Karpas-422 (cell line): ENCODE measurements around the gene PHLDB2. TPM values are rescaled to one million over a fixed set of nuclear protein-coding genes. Genes with fewer than 3 reads are reported as not detected.
A peak's percentile ranks its signal among the peaks of the same experiment; 100 is the strongest.

Experiments
- DNase-seq: peaks from one replicate; pipeline ENCODE4 v3.0.0-alpha.2; 2015
- H2AFZ ChIP-seq: fragments of 200-600 bp; sonication (generic); 2 replicates; pipeline ENCODE4 v1.6.1; 2014; ENCODE audit warnings: antibody characterized with exemption, low read length, mixed read lengths
- H3K27ac ChIP-seq: fragments of 200-600 bp; sonication (generic); 2 replicates; pipeline ENCODE4 v1.5.1; 2014; ENCODE audit warnings: mild to moderate bottlenecking, low read length, moderate library complexity
- H3K27me3 ChIP-seq: fragments of 200-600 bp; sonication (generic); 2 replicates; pipeline ENCODE4 v1.6.1; 2014; ENCODE audit warnings: low read length, mixed read lengths
- H3K36me3 ChIP-seq: fragments of 200-600 bp; sonication (generic); 2 replicates; pipeline ENCODE4 v1.6.1; 2014; ENCODE audit warnings: low read length, mixed read lengths; ENCODE audit not compliant: insufficient read depth
- H3K4me1 ChIP-seq: fragments of 200-600 bp; sonication (generic); 2 replicates; pipeline ENCODE4 v1.6.1; 2014; ENCODE audit warnings: mild to moderate bottlenecking, low read length, mixed read lengths
- H3K4me2 ChIP-seq: fragments of 200-600 bp; sonication (generic); 2 replicates; pipeline ENCODE4 v1.6.1; 2014; ENCODE audit warnings: low read length, low read depth, mild to moderate bottlenecking; ENCODE audit not compliant: poor library complexity, severe bottlenecking
- H3K4me3 ChIP-seq: fragments of 200-600 bp; sonication (generic); 2 replicates; pipeline ENCODE4 v1.5.1; 2014; ENCODE audit warnings: mild to moderate bottlenecking, antibody characterized with exemption, low read length, mixed read lengths
- H3K79me2 ChIP-seq: fragments of 200-600 bp; sonication (generic); 2 replicates; pipeline ENCODE4 v1.6.1; 2014; ENCODE audit warnings: mild to moderate bottlenecking, low read length, mixed read lengths
- H3K9ac ChIP-seq: fragments of 200-600 bp; sonication (generic); 2 replicates; pipeline ENCODE4 v1.6.0; 2014; ENCODE audit warnings: low read length
- H3K9me2 ChIP-seq: fragments of 200-600 bp; sonication (generic), shearing (Covaris generic); replicated peaks from 2 replicates; pipeline ENCODE4 v1.6.0; 2014; ENCODE audit warnings: mild to moderate bottlenecking, low read length, moderate library complexity; ENCODE audit not compliant: insufficient read depth
- H3K9me3 ChIP-seq: fragments of 300-700, 200-600 bp; sonication (generic); 2 replicates; pipeline ENCODE4 v1.6.1; 2014; ENCODE audit warnings: low read length, mixed read lengths
- H4K20me1 ChIP-seq: fragments of 200-600 bp; sonication (generic); 2 replicates; pipeline ENCODE4 v1.6.1; 2014; ENCODE audit warnings: mild to moderate bottlenecking, antibody characterized with exemption, low read length, low read depth; ENCODE audit not compliant: insufficient read depth
- total RNA-seq: library from RNA; depleted of rRNA; stranded (reverse); fragments of >200 nt; shearing (Covaris generic); gene quantifications from 2 replicates; pipeline ENCODE4 v1.2.3, GENCODE V29; 2014; ENCODE audit warnings: low replicate concordance

The PHLDB2 gene
- total RNA-seq, 1 experiment from 2014 or later, result 2.1 TPM

DNA sequence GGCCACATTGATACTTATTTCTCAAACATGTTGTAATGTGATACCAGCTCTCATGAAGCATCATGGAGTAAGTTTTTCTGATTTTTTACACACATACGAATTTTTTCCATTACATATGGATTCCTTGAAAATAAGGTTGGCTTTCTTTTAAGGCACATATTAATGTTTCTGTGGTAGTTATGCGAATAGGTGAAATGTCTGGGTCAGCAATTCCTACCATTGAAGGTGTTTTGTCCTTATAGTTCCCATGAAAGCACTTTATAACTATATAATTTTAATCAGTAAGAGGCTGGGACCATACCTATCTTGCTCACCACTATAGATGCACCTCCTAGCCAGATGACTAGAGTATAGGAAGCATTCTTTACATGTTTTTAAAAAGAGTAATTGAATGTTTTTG lies 33.0 kb downstream of the PHLDB2 start:
- Histone ChIP-seq H3K79me2 (no peaks in the 10 kb centered on the region), H3K9me3 (no peaks in the 10 kb centered on the region), H3K4me3 (no peak overlapping the region), H3K9ac (no peak overlapping the region), H3K9me2 (no peaks in the 10 kb centered on the region), H3K27ac (no peak overlapping the region), H3K4me2 (no peak overlapping the region), H2AFZ (no peak overlapping the region), H3K27me3 (no peaks in the 10 kb centered on the region), H4K20me1 (no peaks in the 10 kb centered on the region), H3K36me3 (no peaks in the 10 kb centered on the region), H3K4me1 (peaks cover 8% of the 10 kb centered on the region)
- no peak for DNase-seq

DNA sequence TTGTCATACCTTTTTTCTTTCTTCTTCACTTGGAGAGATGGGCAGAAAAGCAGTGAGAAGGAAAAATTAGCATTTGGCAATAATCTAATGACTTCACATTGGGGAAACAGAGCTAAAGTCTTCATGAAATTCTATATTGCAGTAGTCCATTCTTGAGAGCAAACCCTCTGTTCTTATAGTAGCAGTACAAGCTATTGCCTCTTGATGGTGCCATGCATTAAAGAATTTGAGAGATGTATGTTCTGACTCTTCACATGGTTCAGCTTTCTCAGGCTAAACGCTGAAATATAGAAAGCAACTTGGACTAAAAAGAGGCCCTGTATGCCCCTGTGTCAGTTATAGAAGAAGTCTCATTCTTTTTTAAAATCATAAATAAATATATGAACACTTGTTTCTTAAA lies 36.0 kb downstream of the PHLDB2 start:
- peak; percentile 77 for DNase-seq
- Histone ChIP-seq H3K9me2 (no peaks in the 10 kb centered on the region), H3K27ac (no peak overlapping the region), H3K9ac (no peak overlapping the region), H3K4me1 (no peaks in the 10 kb centered on the region), H3K79me2 (no peaks in the 10 kb centered on the region), H3K36me3 (no peaks in the 10 kb centered on the region), H2AFZ (no peak overlapping the region), H3K9me3 (no peaks in the 10 kb centered on the region), H3K4me3 (no peak overlapping the region), H3K4me2 (no peak overlapping the region), H4K20me1 (no peaks in the 10 kb centered on the region), H3K27me3 (no peaks in the 10 kb centered on the region)

DNA sequence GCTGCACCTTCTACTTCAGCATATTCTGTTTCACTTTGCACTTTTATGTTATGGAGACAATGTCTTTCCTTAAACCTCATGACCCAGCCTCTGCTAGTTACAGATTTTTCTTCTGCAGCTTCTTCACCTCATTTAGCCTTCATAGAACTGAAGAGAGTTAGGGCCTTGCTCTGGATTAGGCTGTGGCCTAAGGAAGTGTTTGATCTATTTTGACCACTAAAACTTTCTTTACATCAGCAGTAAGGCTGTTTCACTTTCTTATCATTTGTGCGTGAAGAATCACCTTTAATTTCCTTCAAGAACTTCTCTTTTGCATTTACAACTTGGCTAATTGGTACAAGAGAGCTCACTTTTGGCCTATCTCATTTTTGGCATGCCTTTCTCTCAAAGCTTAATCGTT lies 40.9 kb downstream of the PHLDB2 start:
- H3K9me3 ChIP-seq, result no peaks in the 10 kb centered on the region
- peak overlapping the region; percentile 8; the same call in 1 of the 2 replicates for H2AFZ ChIP-seq
- DNase-seq, result no peak
- no peaks in the 10 kb centered on the region for H3K9me2 ChIP-seq
- H3K4me1 ChIP-seq, result peaks cover 5% of the 10 kb centered on the region
- H3K27ac ChIP-seq, result no peak overlapping the region
- no peaks in the 10 kb centered on the region for H3K79me2 ChIP-seq
- H3K4me2 ChIP-seq, result no peak overlapping the region
- no peaks in the 10 kb centered on the region for H3K27me3 ChIP-seq
- no peak overlapping the region for H3K4me3 ChIP-seq
- H4K20me1 ChIP-seq, result no peaks in the 10 kb centered on the region
- H3K36me3 ChIP-seq, result no peaks in the 10 kb centered on the region
- H3K9ac ChIP-seq, result no peak overlapping the region

DNA sequence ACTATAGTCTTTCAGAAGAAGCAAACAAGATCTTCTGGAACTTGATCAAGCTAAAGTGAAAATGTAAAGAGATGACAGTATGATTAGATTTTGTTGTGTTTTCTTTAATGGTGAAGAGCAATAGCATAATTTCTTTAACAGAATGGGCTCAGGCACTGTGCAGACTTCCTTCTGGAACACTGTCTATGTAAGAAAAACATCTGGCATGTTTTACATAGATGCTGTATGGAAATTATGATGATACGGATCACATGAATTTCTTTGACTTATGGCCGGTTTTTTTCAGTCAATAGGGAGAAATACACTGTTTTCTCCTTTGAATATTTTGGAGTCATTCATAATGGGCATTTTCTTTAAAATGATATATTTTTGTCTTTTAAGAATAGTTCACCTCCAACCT lies 42.6 kb downstream of the PHLDB2 start:
- no peak overlapping the region for H3K4me3 ChIP-seq
- H3K9me2 ChIP-seq, result no peaks in the 10 kb centered on the region
- no peak overlapping the region; the same call in 1 of the 2 replicates for H2AFZ ChIP-seq
- DNase-seq, result no peak
- H3K9ac ChIP-seq, result no peak overlapping the region
- no peak overlapping the region for H3K4me2 ChIP-seq
- no peaks in the 10 kb centered on the region for H3K9me3 ChIP-seq
- peaks cover 10% of the 10 kb centered on the region for H3K4me1 ChIP-seq
- H3K79me2 ChIP-seq, result no peaks in the 10 kb centered on the region
- H3K27me3 ChIP-seq, result no peaks in the 10 kb centered on the region
- no peaks in the 10 kb centered on the region for H3K36me3 ChIP-seq
- no peak overlapping the region for H3K27ac ChIP-seq
- H4K20me1 ChIP-seq, result no peaks in the 10 kb centered on the region

DNA sequence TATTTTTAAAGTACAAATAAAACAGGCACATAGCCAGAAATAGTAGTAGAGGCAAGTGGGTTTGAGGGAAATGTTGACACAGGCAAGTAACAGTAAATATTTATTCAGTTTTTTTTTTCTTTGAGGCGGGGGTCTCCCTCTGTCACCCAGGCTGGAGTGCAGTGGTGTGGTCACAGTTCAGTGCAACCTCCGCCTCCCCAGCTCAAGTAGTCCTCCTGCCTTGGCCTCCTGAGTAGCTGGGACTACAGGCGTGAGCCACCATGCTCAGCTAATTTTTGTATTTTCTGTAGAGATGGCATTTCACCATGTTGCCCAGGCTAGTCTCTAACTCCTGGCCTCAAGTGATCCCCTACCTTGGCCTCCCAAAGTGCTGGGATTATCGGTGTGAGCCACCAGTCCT lies 43.5 kb downstream of the PHLDB2 start:
- H3K36me3 ChIP-seq, result no peaks in the 10 kb centered on the region
- no peak overlapping the region for H3K4me3 ChIP-seq
- no peak overlapping the region for H3K9ac ChIP-seq
- H4K20me1 ChIP-seq, result no peaks in the 10 kb centered on the region
- no peaks in the 10 kb centered on the region for H3K9me3 ChIP-seq
- DNase-seq, result no peak
- H3K4me2 ChIP-seq, result no peak overlapping the region
- no peaks in the 10 kb centered on the region for H3K9me2 ChIP-seq
- H2AFZ ChIP-seq, result no peak overlapping the region
- no peak overlapping the region for H3K27ac ChIP-seq
- H3K4me1 ChIP-seq, result peaks cover 14% of the 10 kb centered on the region
- no peaks in the 10 kb centered on the region for H3K27me3 ChIP-seq
- no peaks in the 10 kb centered on the region for H3K79me2 ChIP-seq

DNA sequence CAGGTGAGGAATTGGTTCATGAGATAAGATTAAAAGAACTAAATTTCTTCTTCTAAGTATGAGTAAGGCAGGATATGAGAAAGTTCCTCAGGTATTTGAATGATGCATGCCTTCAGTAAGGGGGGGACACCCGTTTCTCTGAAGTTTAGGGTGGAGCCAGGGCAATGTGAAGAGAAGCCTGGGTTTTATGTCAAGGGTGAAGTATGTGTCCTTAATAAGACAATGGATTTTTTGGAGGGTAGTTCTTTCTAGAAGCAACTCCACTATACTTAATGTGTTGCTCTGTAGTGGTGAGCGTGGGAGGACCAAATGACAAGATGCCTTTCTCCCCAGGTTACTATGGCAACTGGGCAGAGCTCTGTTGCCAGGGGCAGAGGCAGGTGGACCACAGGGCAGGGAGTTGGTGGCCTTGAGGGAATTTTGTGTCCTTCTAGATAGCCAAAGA lies 44.0 kb downstream of the PHLDB2 start:
- Histone ChIP-seq H3K4me2 (no peak overlapping the region), H3K27me3 (no peaks in the 10 kb centered on the region), H3K79me2 (no peaks in the 10 kb centered on the region), H3K9me3 (no peaks in the 10 kb centered on the region), H2AFZ (no peak overlapping the region), H4K20me1 (no peaks in the 10 kb centered on the region), H3K36me3 (no peaks in the 10 kb centered on the region), H3K9me2 (no peaks in the 10 kb centered on the region), H3K4me1 (peaks cover 14% of the 10 kb centered on the region), H3K4me3 (no peak overlapping the region), H3K27ac (no peak overlapping the region), H3K9ac (no peak overlapping the region)
- no peak for DNase-seq

DNA sequence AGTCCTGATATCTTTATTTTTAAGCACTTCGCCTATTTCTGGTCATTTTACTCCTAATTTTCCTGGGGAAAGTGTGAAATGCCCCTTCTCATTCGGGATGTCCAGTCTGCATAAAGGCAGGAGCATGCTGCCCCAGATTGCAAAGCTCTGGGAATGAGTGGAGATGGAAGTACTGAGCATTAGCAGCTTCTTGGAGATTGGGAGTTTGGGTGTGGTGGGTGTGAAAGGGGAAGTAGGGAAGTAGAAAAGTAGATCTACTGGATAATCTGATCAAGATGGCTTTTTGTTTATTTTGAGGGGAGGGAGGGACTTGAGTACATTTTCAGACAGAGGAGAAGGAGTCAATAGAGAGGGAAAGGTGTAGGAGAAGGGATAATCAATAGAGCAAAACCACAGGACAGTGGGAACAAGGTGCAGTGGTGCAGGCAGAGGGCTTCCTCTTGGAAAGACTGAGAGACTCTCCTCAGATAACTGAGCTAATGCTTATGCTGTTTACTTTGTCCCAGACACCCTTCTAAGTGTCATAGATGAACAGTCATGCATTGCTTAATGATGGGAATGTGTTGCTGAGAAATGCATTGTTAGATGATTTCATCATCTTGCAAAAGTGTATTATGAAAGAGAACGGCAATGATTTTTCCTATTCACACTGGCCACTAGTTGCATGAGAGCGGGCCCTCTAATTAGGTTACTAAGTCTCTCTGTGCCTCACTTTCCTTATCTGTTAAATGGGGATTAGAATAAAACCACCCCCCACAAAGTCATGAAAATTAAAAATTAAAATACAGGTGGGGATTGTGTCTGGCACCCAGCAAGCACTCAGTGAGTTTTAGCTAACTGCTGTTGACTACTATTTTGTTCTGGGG lies 45.5 kb downstream of the PHLDB2 start:
- Histone ChIP-seq H3K79me2 (no peaks in the 10 kb centered on the region), H3K4me1 (peaks cover 14% of the 10 kb centered on the region), H3K27me3 (no peaks in the 10 kb centered on the region), H3K4me3 (no peak overlapping the region), H3K9me2 (no peaks in the 10 kb centered on the region), H3K9me3 (no peaks in the 10 kb centered on the region), H3K4me2 (no peak overlapping the region), H3K27ac (no peak overlapping the region), H3K9ac (no peak overlapping the region), H3K36me3 (no peaks in the 10 kb centered on the region), H2AFZ (no peak overlapping the region), H4K20me1 (no peaks in the 10 kb centered on the region)
- no peak for DNase-seq

DNA sequence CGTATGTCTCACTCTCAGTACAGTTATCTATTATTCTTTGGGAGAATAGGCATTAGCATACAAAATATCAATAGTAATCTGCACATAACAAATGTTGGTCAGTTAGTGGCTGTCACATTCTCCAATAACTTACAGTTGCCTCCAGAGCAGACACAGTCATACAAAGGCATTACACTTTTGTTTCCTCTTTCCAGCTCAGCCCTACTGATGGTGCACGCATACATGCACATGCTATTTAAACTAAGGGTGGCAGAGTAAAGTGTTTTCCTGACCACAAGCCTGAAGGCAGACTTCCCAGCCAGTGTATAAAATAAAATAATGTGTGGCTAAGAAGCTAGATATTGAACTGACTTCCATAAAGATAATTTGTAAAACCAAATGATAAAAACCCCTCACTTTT lies 47.6 kb downstream of the PHLDB2 start:
- Histone ChIP-seq H3K4me2 (no peak overlapping the region), H3K4me3 (no peak overlapping the region), H3K9ac (no peak overlapping the region), H3K9me3 (no peaks in the 10 kb centered on the region), H3K79me2 (no peaks in the 10 kb centered on the region), H3K4me1 (peaks cover 13% of the 10 kb centered on the region), H2AFZ (no peak overlapping the region), H4K20me1 (no peaks in the 10 kb centered on the region), H3K36me3 (no peaks in the 10 kb centered on the region), H3K9me2 (no peaks in the 10 kb centered on the region), H3K27ac (no peak overlapping the region), H3K27me3 (no peaks in the 10 kb centered on the region)
- DNase-seq, result peak; percentile 52
